BLaER1 treated with 17β-estradiol and CSF1 and Interleukin-3, amounts not matched to agents 10 nM and 100 nM (cell line): ENCODE results near the gene HJURP.
A peak's percentile ranks its signal among the peaks of the same experiment; 100 is the strongest.

Experiments
- H3K27ac ChIP-seq, 11 experiments: shearing (Covaris generic); formaldehyde crosslinking; 2 replicates each; pipeline ENCODE4 v1.8.1; 2022
- H3K27me3 ChIP-seq, 11 experiments: shearing (Covaris generic); formaldehyde crosslinking; 2 replicates each; pipeline ENCODE4 v1.8.1; 2022
- H3K36me3 ChIP-seq, 11 experiments: shearing (Covaris generic); formaldehyde crosslinking; 2 replicates each; pipeline ENCODE4 v1.8.1; 2022
- H3K4me1 ChIP-seq, 10 experiments: shearing (Covaris generic); formaldehyde crosslinking; 2 replicates each; pipeline ENCODE4 v1.8.1; 2022
- H3K4me2 ChIP-seq, 11 experiments: shearing (Covaris generic); formaldehyde crosslinking; 2 replicates each; pipeline ENCODE4 v1.8.1; 2022
- H3K4me3 ChIP-seq, 10 experiments: shearing (Covaris generic); formaldehyde crosslinking; 2 replicates each; pipeline ENCODE4 v1.8.1; 2022
- H3K9ac ChIP-seq, 11 experiments: shearing (Covaris generic); formaldehyde crosslinking; 2 replicates each; pipeline ENCODE4 v1.8.1; 2022
- H3K9me3 ChIP-seq, 11 experiments: shearing (Covaris generic); formaldehyde crosslinking; replicated peaks in 1 of 11; 2 replicates each; pipeline ENCODE4 v1.8.1; 2022
- H4K20me1 ChIP-seq, 11 experiments: shearing (Covaris generic); formaldehyde crosslinking; 2 replicates each; pipeline ENCODE4 v1.8.1; 2022
- Cebpa-rat ChIP-seq, 11 experiments: shearing (Covaris generic); IDR thresholded peaks; 2 replicates each; pipeline ENCODE4 v1.8.1; 2022

Gene HJURP

GRCh38 chr2:233822781-233823730 is 31.3 kb downstream of the HJURP start:
- peaks cover 14 to 33% (median 23%) of the 10 kb centered on the region in 10 experiments for H3K4me1 ChIP-seq
- no peak overlapping the region for H3K4me3 ChIP-seq
- H3K27me3 ChIP-seq: no peaks in the 10 kb centered on the region
- 0 out of 22 replicates have a peak overlapping the region, but pooled peaks of 1 of the 11 experiments have one; percentile 12 for H3K9ac ChIP-seq
- no peak; a peak in 1 of 22 replicates for TF ChIP-seq Cebpa-rat (IDR thresholded peaks at IDR 0.05)
- no peak overlapping the region for H3K27ac ChIP-seq
- H3K36me3 ChIP-seq: no peaks in the 10 kb centered on the region
- peaks cover 0 to 11% (median 7%) of the 10 kb centered on the region in 11 experiments; a peak in 8 of 22 replicates for H3K9me3 ChIP-seq
- no peaks in the 10 kb centered on the region for H4K20me1 ChIP-seq
- peak overlapping the region; percentile 33 to 69 (median 63); a peak in 21 of 22 replicates for H3K4me2 ChIP-seq

- H3K9ac ChIP-seq: no peak overlapping the region
Measured at GRCh38 chr2:233822101-233822771, 32.1 kb downstream of the HJURP start.

DNA sequence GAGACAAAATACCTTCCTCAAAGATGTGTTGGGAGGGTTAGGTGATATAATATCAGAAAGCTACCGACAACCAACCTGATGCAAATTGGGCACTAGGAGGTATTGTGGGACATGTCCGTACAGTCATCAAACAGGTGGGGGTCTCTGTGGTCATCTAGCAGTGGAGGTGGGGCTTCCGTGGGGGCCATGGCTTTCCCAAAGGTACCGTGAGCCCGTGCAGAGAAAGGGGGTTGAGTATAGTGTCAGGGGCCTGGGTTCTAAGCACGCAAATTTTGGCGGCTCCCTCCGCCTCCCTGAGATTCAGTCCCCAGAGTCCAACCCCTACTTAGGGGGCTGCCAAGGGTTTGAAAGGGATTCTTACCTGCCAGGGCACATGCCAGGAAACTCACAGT is 32.6 kb downstream of the HJURP start:
- Histone ChIP-seq H3K4me1 (peaks cover 19 to 46% (median 36%) of the 10 kb centered on the region in 10 experiments), H3K4me2 (no peak overlapping the region), H3K9ac (no peak overlapping the region), H3K27ac (no peak overlapping the region), H3K4me3 (no peak overlapping the region), H3K27me3 (no peaks in the 10 kb centered on the region), H3K36me3 (no peaks in the 10 kb centered on the region), H3K9me3 (peaks cover 0 to 7% (median 6%) of the 10 kb centered on the region in 11 experiments; a peak in 8 of 22 replicates), H4K20me1 (no peaks in the 10 kb centered on the region; a peak in 1 of 22 replicates)
- no peak for TF ChIP-seq Cebpa-rat (IDR thresholded peaks at IDR 0.05)

More at GRCh38 chr2:233822101-233822771, 32.1 kb downstream of the HJURP start:
- Histone ChIP-seq H3K9me3 (peaks cover 0 to 10% (median 7%) of the 10 kb centered on the region in 11 experiments; a peak in 8 of 22 replicates), H4K20me1 (no peaks in the 10 kb centered on the region), H3K27me3 (no peaks in the 10 kb centered on the region), H3K4me1 (peaks cover 19 to 41% (median 31%) of the 10 kb centered on the region in 10 experiments), H3K36me3 (no peaks in the 10 kb centered on the region), H3K27ac (no peak overlapping the region), H3K4me2 (peak overlapping the region in 6 of 11 experiments; percentile 15 to 69 (median 59); a peak in 10 of 22 replicates), H3K4me3 (no peak overlapping the region)
- TF ChIP-seq Cebpa-rat (IDR thresholded peaks at IDR 0.05): no peak

DNA sequence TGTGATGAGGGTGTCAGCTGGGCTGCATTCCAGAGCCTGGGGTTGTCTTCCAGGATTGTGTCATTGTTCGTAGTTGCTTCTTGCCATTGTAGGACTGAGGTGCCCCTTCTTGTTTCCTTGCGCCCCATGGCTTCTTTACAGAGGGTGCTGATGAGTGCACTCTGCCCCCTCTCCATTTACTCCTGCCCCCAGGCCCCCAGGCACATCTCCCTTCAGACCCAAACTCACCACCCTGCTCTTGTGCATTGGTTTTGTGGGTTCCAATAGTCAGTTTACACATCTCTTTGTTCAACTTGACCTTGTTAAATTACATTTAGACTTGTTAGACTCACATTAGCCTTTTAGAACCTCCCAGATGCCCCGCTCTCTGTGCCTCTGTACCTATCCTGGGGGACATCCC is 33.1 kb downstream of the HJURP start:
- Histone ChIP-seq H3K9ac (no peak overlapping the region), H3K9me3 (peaks cover 0 to 3% (median 1%) of the 10 kb centered on the region in 11 experiments; a peak in 5 of 22 replicates), H3K27me3 (no peaks in the 10 kb centered on the region), H3K27ac (no peak overlapping the region), H3K4me2 (no peak overlapping the region), H3K36me3 (no peaks in the 10 kb centered on the region), H3K4me3 (no peak overlapping the region), H3K4me1 (peaks cover 19 to 51% (median 41%) of the 10 kb centered on the region in 10 experiments), H4K20me1 (no peaks in the 10 kb centered on the region; a peak in 1 of 22 replicates)
- TF ChIP-seq Cebpa-rat (IDR thresholded peaks at IDR 0.05): no peak

- TF ChIP-seq Cebpa-rat (IDR thresholded peaks at IDR 0.05): no peak
- no peaks in the 10 kb centered on the region for H3K36me3 ChIP-seq
- no peaks in the 10 kb centered on the region for H3K27me3 ChIP-seq
- H4K20me1 ChIP-seq: no peaks in the 10 kb centered on the region; a peak in 1 of 22 replicates
- peaks cover 19 to 51% (median 41%) of the 10 kb centered on the region in 10 experiments for H3K4me1 ChIP-seq
- H3K4me2 ChIP-seq: no peak overlapping the region
- H3K4me3 ChIP-seq: no peak overlapping the region
- H3K9me3 ChIP-seq: no peaks in the 10 kb centered on the region
- no peak overlapping the region for H3K27ac ChIP-seq
- no peak overlapping the region for H3K9ac ChIP-seq
Measured at GRCh38 chr2:233820774-233821105, 33.6 kb downstream of the HJURP start.

DNA sequence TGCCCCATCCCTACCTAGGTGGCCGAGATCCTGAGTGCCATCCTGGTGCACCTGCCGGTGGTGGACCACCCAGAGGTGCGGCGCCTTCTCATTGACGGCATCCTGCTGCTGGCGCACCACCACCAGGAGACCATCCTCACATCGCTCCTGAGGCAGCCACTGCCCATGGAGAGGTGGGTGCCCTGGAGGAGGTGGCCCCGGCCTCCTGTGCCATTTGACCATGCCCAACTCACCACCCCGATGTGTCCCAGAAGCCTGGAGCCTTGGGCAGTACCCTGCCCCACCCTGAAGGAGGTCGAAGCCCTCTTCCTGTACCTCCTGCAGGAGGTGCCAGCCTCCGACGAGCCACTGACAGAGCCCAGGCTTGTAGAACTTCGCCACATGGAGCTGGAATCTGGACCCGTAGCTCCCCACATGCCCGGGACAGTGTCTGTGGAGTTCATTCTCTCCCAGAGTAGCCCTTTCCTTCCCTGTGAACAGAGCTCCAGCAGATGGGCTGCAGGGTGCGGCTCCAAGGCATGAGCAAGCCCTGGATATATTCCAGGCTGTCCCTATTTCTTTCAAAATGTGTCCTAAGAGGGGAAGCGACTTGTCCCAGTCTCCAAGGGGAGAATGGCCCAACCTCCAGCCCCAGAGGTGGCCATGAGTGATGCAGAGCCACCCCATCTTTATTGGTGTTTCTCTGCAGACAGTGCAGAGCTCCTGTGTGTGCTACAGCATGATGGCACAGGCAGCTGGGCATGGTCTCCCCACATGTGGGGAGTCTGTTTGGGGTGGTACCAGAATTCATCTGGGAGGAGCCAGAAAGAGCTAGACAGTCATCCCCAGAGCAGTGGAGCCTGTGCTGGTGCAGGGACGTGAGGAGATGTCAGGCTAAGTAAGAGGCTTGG is 34.2 kb downstream of the HJURP start:
- Histone ChIP-seq H3K9ac (no peak overlapping the region), H3K9me3 (no peaks in the 10 kb centered on the region), H3K4me2 (no peak overlapping the region), H4K20me1 (no peaks in the 10 kb centered on the region; a peak in 1 of 22 replicates), H3K27ac (no peak overlapping the region), H3K4me3 (no peak overlapping the region), H3K36me3 (no peaks in the 10 kb centered on the region), H3K4me1 (peaks cover 19 to 51% (median 41%) of the 10 kb centered on the region in 10 experiments), H3K27me3 (no peaks in the 10 kb centered on the region)
- TF ChIP-seq Cebpa-rat (IDR thresholded peaks at IDR 0.05): no peak

DNA sequence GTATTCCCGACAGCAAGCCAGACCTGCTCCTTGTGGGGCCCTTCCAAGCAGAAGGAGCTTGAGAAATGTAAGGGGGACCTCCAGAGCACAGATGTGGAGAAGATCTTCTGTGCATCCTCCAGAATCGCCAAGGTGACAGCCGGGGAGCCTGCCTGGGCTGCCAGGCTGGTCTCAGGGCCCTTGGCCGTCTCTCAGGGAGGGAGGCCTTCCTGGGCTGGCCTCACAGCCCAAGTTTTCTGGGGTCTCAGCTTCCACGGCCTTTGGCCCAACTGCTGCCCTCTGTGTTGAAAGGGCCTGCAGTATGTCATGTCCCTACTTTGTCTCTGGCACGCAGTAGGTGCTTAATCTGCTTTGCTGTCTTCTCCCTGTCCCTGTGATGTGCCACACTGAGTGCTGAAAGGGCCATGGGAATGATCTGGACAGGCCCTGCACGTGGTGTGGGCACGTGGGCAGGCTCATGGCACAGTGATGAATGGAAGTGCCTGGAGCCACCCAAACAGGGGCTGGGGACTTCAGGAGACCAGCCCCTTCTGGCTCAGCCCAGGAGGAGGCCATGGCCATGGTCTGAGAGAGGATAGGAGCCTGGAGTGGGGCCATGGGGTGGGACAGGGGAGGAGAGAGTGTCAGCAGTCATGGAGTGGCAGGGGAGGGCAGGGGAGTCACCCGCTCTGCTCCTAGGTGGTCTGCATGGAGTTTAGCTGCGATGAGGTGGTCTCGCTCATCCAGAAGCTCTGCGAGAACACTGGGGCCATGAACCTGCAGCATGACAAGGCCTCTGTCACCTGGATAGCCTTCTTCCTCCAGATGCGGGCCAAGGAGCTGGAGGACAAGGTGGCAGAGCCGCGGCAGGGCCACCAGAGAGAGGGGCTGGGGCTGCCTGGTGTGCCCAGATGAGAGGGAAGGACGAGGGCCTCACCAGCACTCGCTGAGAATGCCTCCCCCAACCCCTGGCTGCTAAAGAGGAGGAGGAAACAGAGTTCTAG is 35.4 kb downstream of the HJURP start:
- peaks cover 19 to 46% (median 36%) of the 10 kb centered on the region in 10 experiments for H3K4me1 ChIP-seq
- H3K4me3 ChIP-seq: no peak overlapping the region
- no peaks in the 10 kb centered on the region; a peak in 1 of 22 replicates for H4K20me1 ChIP-seq
- H3K36me3 ChIP-seq: no peaks in the 10 kb centered on the region
- H3K9me3 ChIP-seq: no peaks in the 10 kb centered on the region
- no peaks in the 10 kb centered on the region for H3K27me3 ChIP-seq
- no peak overlapping the region; a peak in 1 of 22 replicates for H3K4me2 ChIP-seq
- H3K27ac ChIP-seq: no peak overlapping the region
- TF ChIP-seq Cebpa-rat (IDR thresholded peaks at IDR 0.05): no peak
- H3K9ac ChIP-seq: no peak overlapping the region
